Stimulated activated naive CD4-positive, alpha-beta T cell treated with Interleukin-2 at 50 U/mL for 16 hours (primary cell): ENCODE results near the gene MRPL51.
"Not testable (repeated sequence)": the region's sequence is repeated elsewhere in the genome, so short reads cannot be mapped to it uniquely, and the experiment has no call there.

ENCODE experiments used
- DNase-seq: peaks from one replicate; lab custom pipeline; 2025; lab: John Stamatoyannopoulos, UW

MRPL51 gene

GRCh38 chr12:6488240-6488639, 4.8 kb downstream of the MRPL51 start:
- DNase-seq: no peak

- DNase-seq: no peak
Measured at GRCh38 chr12:6478416-6478815, 14.6 kb downstream of the MRPL51 start.

DNA sequence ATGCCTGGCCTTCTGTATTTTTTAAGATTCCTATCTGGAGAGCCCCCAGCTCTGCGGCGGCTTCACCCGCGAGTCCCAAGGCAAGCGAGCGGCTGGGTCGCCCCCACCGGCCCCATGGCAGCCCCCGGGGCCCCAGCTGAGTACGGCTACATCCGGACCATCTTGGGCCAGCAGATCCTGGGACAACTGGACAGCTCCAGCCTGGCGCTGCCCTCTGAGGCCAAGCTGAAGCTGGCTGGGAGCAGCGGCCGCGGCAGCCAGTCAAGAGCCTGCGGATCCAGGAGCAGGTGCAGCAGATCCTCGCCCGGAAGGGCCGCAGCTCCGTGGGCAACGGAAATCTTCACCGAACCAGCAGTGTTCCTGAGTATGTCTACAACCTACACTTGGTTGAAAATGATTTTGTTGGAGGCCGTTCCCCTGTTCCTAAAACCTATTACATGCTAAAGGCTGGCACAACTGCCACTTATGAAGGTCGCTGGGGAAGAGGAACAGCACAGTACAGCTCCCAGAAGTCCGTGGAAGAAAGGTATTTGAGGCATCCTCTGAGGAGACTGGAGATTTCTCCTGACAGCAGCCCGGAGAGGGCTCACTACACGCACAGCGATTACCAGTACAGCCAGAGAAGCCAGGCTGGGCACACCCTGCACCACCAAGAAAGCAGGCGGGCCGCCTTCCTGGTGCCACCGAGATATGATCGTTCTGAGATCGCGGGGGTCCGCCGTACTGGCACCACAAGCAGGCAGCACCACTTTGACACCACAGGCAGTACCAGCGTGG, 15.3 kb downstream of the MRPL51 start:
- DNase-seq: not testable (repeated sequence)

DNA sequence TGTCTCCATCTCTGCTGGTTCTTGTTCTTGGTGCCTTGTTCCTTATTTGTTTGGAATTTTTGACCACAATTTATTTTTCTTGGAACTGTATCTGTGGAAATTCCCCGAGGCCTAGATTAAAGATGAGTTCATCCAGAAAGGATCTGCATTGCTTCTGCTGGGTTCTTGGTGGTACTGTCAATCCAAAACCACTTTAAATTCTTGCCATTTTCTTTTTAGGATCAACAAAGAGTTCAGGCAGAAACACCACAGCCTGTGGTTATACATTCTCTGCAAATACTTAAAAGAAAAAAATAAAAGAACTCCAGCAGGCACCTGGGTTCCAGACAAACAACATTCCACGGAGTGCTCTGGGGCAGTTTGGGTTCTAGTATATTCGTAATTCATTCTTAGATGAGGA, 16.6 kb downstream of the MRPL51 start:
- no peak for DNase-seq

GRCh38 chr12:6475233-6475975, 17.7 kb downstream of the MRPL51 start:
- DNase-seq: not testable (repeated sequence)

DNA sequence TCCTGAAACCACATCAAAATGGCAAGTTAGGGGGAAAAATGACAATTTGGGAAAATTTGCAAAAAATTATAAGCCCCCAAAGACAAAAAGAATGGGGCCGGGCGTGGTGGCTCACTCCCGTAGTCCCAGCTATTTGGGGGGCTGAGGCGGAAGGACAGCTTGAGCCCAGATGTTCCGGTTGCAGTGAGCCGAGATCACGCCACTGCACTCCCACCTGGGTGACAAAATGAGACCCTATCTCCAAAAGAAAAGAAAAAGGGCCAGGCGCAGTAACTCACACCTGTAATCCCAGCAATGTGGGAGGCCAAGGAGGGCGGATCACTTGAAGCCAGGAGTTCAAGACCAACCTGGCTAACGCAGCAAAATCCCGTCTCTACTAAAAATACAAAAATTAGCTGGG, 20.6 kb downstream of the MRPL51 start:
- no peak for DNase-seq

- no peak for DNase-seq
Measured at GRCh38 chr12:6471989-6472360, 21.1 kb downstream of the MRPL51 start.

DNA sequence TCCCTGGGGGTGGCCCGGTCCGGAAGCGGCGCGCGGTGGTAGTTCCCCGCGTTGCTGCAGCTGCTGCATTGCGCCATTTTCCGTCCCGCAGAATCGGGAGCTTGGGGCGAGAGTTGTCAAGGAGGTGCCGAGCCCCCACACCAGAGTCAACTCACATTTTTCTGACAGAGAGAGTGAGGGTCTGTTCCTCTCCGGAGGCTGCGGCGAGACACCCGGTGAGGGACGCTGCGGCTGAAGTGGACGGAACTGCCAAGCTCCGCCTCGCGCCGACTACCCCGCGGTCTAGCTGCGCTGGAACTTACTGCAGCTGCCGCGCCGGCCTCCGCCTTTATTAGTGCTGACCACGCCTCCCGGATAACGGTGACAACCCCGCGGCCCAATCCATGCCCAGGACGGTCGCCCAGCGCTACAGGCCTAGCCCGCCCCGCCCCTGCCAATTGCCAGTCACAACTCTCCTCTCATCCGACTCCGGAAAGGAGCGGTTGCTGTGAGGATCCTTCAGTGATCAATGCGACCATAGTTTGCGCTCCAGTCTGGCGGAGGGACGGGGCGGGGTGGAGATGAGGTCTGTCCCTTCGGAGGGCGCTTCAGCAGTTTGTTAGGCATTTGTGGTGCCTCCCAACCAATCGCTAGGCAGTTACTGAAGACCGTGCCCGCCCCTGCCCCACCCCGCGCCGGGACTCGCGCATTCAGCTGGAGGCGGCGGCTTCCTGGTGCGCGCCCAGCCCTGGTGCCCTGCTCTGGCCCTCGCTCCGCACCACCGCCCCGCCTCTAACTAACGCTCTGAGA, 22.5 kb downstream of the MRPL51 start, which contains the start of gene VAMP1:
Gene VAMP1 (minus strand): TSS at position 303 of the 789 bp plus-strand sequence. CDS start 146 bp downstream, at position 157.
- DNase-seq: peak; percentile 98

DNA sequence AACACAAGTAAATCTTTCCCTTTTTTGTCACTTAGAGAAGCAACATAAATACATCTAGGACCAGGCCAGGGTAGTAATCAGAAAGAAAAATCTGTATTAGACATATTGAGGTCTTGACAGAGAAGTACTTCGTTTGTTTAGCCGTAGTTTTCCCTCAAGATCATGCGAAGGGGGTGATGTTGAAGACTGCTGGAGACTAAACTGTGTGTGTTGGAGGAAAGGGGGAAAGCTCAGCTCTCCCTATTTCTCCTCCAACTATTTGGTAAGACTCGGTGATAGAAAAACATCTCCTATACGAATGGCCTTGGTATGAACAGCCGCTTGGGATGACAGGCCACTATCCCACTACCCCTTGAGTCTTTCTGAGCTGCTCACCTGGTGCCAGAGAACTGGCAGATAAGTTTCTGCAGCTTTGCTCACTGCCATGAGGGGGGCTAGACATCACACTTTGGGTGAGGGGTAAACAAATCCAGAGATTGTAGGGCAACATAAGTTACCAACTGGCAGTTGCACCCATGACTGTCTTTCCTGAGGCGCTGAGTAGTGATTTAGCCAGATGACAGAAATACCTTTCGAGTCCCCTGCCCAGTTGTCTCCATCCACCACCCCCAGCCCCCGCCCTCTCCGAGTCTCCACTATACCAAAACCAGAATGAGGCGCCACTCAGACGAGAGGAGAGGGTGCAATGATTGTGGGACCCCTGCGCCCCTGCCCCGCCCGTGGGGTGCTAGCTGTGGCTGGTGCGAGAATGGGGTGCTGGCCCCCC, 23.3 kb downstream of the MRPL51 start:
- no peak for DNase-seq

DNA sequence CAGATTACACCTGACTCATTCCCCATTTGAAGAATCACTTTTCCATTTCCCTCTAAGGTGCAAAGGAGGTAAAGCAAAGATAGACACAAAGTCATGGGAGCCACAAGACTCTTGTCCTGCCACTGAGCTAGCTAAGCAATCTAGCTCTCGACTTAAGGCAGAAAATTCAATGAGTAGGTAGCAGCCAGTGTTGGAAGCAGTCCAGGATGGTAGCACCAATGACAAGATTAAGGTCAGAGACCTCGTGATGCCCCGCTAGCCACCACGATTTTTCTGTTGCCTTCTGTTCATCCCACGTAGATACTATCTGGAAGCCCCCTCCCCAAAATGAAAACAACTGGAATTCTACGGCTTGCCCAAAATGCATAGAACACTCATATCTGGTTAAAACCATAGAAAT, 24.0 kb downstream of the MRPL51 start:
- DNase-seq: no peak

- DNase-seq: no peak
Measured at GRCh38 chr12:6468283-6468575, 24.8 kb downstream of the MRPL51 start.

- DNase-seq: not testable (repeated sequence)
Measured at GRCh38 chr12:6467571-6468282, 25.3 kb downstream of the MRPL51 start.

DNA sequence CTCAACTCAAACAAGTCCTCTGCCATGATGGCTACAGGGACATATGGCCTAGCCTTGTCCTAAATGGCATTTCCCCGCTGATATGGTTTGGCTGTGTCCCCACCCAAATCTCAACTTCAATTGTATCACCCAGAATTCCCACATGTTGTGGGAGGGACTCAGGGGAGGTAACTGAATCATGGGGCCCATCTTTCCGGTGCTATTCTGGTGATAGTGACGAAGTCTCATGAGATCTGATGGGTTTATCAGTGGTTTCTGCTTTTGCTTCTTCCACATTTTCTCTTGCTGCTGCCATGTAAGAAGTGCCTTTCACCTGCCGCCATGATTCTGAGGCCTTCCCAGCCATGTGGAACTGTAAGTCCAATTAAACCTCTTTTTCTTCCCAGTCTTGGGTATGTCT, 26.3 kb downstream of the MRPL51 start:
- not testable (repeated sequence) for DNase-seq

GRCh38 chr12:6466184-6466573, 26.9 kb downstream of the MRPL51 start:
- DNase-seq: no peak

DNA sequence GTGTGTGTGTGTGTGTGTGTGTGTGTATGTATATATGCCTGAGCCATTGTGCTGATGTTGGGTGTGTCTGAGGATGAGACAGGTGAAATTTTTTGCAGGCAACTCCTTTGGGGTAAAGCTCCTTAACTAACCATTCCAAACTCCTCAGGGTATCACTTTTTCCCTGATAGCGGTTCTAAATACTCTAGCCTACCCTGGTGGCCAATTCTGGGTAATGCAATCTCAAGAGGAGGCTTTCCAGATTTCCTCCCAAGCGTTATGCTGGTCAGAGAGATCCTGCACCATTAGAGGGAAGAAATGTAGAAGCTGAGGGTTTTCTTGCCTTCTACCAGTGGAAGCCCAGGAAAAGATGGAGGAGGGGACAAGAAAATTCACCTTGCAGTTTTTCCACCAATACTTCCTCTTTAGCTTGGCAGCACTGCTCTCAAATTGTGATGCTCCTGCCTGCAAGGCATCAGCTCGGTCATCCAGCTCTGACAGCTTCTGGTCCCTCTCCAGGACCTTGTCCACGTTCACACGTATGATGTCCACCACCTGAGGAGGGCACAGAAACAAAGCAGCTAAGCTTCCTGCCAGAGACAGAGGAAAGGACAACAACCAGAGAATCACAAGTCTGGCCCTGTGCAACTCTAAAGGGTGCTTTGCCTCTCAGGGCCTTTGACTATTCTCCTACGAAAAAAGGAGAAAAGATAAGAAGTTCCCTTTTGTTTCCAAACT, 27.4 kb downstream of the MRPL51 start:
- DNase-seq: no peak

GRCh38 chr12:6464531-6464930, 28.5 kb downstream of the MRPL51 start:
- DNase-seq: no peak

DNA sequence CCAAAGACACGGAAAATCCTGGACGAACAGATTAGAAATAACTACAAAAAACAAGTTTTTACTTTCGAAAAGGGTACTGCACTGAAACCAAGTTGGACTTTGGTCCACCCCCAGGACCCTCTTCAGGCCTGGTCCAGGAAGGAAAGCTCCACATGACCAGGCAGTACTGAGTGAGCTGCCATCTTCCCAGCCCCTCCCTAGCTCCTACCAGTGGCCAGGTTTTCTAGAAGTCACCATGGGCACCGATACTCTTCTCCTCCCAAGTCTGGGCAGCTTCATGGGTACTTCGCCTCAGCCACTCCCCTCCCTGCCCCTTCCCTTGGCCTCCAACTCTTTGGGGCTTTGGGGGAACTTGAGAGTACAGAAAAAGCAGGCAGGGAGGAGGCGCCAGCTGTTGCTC, 29.2 kb downstream of the MRPL51 start:
- no peak for DNase-seq

DNA sequence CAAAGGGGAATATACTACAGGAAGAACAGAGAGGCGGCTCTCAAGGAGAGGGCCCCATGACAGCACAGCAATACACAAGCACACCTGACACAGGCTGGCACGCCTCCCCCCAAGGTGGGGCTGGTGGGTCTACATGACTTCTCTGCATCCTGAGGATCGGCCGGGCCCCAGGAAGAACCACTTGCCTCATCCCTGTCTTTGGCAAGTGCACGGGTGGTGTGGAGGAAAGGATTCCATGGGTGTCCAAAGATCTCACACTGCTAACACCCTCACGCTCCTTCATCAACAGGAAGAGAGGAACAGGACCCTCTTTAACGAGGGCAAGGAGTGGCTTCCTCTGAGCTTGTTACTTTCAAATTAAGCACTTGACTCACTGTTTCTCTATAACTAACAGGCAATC, 29.8 kb downstream of the MRPL51 start:
- no peak for DNase-seq

DNA sequence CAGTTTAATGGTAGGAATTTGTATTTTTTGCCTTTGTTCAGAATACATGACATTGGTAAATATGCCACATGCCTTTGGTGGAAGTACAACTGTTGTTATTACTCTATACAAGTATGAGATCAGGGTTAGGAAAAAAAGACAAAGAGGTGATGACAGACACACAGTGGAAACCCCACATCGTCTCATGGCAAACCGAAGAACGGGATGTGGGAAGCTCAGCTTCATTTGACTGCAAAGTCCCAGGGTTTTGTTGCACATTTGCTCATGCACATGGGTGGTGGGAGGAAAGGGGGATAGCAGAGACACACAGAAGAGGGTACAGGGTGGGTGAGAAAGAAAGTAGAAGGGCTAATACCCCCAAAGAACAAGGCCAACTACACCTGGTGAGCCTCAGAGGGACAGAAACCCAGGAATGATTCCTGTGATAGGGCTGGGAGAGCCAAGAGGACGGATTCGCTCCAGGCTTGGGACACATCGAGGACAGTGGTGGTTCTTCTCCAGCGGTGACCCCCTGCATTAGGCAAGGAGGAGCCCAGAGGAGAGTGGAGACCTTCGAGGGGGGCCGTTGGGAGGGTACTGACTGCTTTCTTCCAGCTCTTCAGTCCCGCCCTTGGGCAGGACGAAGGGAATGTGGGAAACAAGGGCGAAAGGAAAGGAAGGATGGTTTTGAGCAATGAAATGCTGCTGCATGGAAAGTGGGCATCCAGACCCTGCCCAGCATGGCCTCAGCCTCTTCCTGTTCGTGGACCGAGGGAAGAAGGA, 30.6 kb downstream of the MRPL51 start:
- peak; percentile 29 for DNase-seq
